ENCODE measurements around the gene SPRYD3.
"Not testable (repeated sequence)": the region's sequence is repeated elsewhere in the genome, so short reads cannot be mapped to it uniquely, and the experiment has no call there.

Gene SPRYD3

GRCh38 chr12:53113136-53113705, 34.0 kb upstream of the SPRYD3 start:
- H3K9ac ChIP-seq (ENCODE audit: low read length): no peak overlapping the region
- H3K4me1 ChIP-seq (ENCODE audit: control insufficient read depth, insufficient read depth, low read length): no peaks in the 10 kb centered on the region
- no peaks in the 10 kb centered on the region for H3K27me3 ChIP-seq (ENCODE audit: control insufficient read depth, insufficient read depth, low read length)
- H3K4me3 ChIP-seq (ENCODE audit: low read length): no peak overlapping the region
- H3K36me3 ChIP-seq (ENCODE audit: control insufficient read depth, insufficient read depth, low read length): no peaks in the 10 kb centered on the region
- H3K27ac ChIP-seq (ENCODE audit: low read depth, low read length): no peak overlapping the region

DNA sequence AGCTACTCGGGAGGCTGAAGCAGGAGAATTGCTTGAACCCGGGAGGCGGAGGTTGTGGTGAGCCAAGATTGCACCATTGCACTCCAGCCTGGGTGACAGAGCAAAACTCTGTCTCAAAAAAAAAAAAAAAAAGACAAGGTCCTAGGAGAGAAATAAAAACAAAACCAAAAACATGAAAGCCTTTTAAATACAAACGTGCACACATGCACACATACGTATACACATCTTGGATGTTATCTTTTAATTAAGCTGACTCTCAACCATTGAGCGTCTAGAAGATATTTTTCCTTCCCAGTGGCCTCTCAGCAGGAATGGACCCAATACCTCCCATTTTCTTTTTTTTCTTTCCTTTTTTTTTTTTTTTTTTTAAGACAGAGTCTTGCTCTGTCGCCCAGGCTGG, 33.2 kb upstream of the SPRYD3 start:
- H3K27ac ChIP-seq (ENCODE audit: low read depth, low read length); H3K9ac ChIP-seq (ENCODE audit: low read length); H3K36me3 ChIP-seq (ENCODE audit: control insufficient read depth, insufficient read depth, low read length): not testable (repeated sequence)

GRCh38 chr12:53107122-53107521, 27.9 kb upstream of the SPRYD3 start:
- Histone ChIP-seq H3K36me3 (ENCODE audit: control insufficient read depth, insufficient read depth, low read length) (no peaks in the 10 kb centered on the region), H3K9ac (ENCODE audit: low read length) (no peak overlapping the region), H3K4me3 (ENCODE audit: low read length) (no peak overlapping the region), H3K27ac (ENCODE audit: low read depth, low read length) (no peak overlapping the region), H3K27me3 (ENCODE audit: control insufficient read depth, insufficient read depth, low read length) (no peaks in the 10 kb centered on the region), H3K4me1 (ENCODE audit: control insufficient read depth, insufficient read depth, low read length) (no peaks in the 10 kb centered on the region)

More for the DNA sequence above, 33.2 kb upstream of the SPRYD3 start:
- H3K4me3 ChIP-seq (ENCODE audit: low read length); H3K27me3 ChIP-seq (ENCODE audit: control insufficient read depth, insufficient read depth, low read length); H3K4me1 ChIP-seq (ENCODE audit: control insufficient read depth, insufficient read depth, low read length): not testable (repeated sequence)

DNA sequence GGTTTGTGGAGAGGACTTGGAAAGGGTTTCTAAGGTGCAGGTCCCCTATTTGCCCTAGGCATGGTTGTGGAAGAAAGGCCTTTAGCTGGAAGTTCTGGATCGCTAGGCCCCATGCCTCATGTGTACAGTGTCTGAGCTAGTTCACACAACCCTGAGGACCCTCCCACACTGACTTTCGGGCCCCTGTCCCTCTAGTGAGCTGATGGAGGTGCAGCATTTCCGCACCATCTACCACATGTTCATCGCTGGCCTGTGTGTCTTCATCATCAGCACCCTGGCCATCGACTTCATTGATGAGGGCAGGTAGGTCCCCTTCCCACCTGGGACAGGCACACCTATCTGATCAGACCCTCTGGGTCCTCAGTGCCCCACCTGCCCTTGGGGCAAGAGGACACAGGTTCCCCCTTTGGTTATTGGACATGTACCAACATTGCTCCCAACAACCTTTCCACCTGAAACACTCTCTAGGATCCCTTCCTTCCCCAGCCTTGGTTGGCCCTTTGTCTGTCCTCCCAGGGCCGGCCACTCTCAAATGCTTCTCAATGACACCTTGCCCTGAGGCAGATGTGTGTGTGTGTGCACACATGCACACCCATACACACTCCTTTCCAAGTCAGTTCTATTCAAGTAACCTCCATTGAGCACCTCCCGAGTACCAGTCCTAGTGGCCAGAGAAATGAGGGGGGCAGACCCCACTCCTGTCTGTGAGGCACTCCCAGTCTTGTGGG, 26.7 kb upstream of the SPRYD3 start:
- Histone ChIP-seq H3K9ac (ENCODE audit: low read length) (no peak overlapping the region), H3K36me3 (ENCODE audit: control insufficient read depth, insufficient read depth, low read length) (no peaks in the 10 kb centered on the region), H3K4me1 (ENCODE audit: control insufficient read depth, insufficient read depth, low read length) (no peaks in the 10 kb centered on the region), H3K27me3 (ENCODE audit: control insufficient read depth, insufficient read depth, low read length) (no peaks in the 10 kb centered on the region), H3K4me3 (ENCODE audit: low read length) (no peak overlapping the region), H3K27ac (ENCODE audit: low read depth, low read length) (no peak overlapping the region)

GRCh38 chr12:53105256-53105655, 26.1 kb upstream of the SPRYD3 start:
- H3K27ac ChIP-seq (ENCODE audit: low read depth, low read length): no peak overlapping the region
- no peaks in the 10 kb centered on the region for H3K4me1 ChIP-seq (ENCODE audit: control insufficient read depth, insufficient read depth, low read length)

GRCh38 chr12:53103860-53104305, 24.7 kb upstream of the SPRYD3 start:
- no peak overlapping the region for H3K27ac ChIP-seq (ENCODE audit: low read depth, low read length)
- H3K4me3 ChIP-seq (ENCODE audit: low read length): no peak overlapping the region
- H3K9ac ChIP-seq (ENCODE audit: low read length): no peak overlapping the region
- no peaks in the 10 kb centered on the region for H3K36me3 ChIP-seq (ENCODE audit: control insufficient read depth, insufficient read depth, low read length)
- no peaks in the 10 kb centered on the region for H3K27me3 ChIP-seq (ENCODE audit: control insufficient read depth, insufficient read depth, low read length)
- peaks cover 5% of the 10 kb centered on the region for H3K4me1 ChIP-seq (ENCODE audit: control insufficient read depth, insufficient read depth, low read length)

More at GRCh38 chr12:53105256-53105655, 26.1 kb upstream of the SPRYD3 start:
- no peaks in the 10 kb centered on the region for H3K27me3 ChIP-seq (ENCODE audit: control insufficient read depth, insufficient read depth, low read length)
- H3K9ac ChIP-seq (ENCODE audit: low read length): no peak overlapping the region
- H3K36me3 ChIP-seq (ENCODE audit: control insufficient read depth, insufficient read depth, low read length): no peaks in the 10 kb centered on the region
- H3K4me3 ChIP-seq (ENCODE audit: low read length): no peak overlapping the region

DNA sequence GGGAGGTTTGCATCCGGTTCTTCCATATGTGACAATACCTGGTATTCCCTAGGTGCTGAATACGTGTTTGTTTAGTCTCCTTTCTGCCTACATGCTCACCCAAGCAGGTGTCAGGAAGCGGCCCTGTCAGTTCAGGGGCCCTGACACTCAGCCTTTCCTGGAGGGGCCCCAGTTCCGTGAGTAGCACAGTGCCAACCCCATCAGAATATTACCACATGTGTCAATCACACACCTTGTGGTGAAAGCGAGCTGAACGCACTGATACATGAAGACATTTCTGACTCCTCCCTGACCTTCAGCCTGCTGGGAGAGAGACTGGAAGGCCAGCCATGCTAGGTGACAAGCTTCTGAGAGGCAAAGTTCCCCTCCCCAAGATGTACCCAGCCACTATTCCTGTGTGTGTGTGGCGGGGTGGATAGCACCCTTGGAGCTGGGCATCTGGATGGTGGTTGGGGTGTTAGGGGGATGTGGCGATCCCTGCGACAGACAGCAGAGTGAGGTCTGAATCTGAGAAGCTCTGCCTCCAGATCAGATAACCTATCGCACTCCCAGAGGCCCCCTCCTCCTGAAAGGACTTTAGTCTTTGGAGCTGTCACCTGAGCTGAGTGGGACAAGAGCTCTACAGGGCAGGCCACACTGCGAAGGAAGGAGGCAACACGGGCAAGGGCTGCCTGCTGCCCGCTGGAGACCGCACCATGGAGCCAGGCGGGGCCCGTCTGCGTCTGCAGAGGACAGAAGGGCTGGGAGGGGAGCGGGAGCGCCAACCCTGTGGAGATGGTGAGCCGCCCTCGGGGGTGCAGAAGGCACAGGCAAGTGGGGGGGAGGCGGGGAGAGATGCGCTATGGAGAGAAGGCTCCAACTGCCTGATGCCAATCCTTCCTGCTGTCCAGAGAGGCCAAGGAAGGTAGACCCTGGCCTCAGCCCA, 24.0 kb upstream of the SPRYD3 start, which contains the start of gene SOAT2:
SOAT2 (plus strand) TSS at position 604 of the 925 bp plus-strand sequence; CDS start at position 696, 92 bp downstream.
- Histone ChIP-seq H3K4me3 (ENCODE audit: low read length) (no peak within 1 kb of the TSS), H3K27ac (ENCODE audit: low read depth, low read length) (no peak within 1 kb of the TSS), H3K4me1 (ENCODE audit: control insufficient read depth, insufficient read depth, low read length) (peaks cover 6% of the 10 kb centered on the region), H3K27me3 (ENCODE audit: control insufficient read depth, insufficient read depth, low read length) (no peaks in the 10 kb centered on the region), H3K36me3 (ENCODE audit: control insufficient read depth, insufficient read depth, low read length) (no peaks in the 10 kb centered on the region), H3K9ac (ENCODE audit: low read length) (no peak within 1 kb of the TSS)

DNA sequence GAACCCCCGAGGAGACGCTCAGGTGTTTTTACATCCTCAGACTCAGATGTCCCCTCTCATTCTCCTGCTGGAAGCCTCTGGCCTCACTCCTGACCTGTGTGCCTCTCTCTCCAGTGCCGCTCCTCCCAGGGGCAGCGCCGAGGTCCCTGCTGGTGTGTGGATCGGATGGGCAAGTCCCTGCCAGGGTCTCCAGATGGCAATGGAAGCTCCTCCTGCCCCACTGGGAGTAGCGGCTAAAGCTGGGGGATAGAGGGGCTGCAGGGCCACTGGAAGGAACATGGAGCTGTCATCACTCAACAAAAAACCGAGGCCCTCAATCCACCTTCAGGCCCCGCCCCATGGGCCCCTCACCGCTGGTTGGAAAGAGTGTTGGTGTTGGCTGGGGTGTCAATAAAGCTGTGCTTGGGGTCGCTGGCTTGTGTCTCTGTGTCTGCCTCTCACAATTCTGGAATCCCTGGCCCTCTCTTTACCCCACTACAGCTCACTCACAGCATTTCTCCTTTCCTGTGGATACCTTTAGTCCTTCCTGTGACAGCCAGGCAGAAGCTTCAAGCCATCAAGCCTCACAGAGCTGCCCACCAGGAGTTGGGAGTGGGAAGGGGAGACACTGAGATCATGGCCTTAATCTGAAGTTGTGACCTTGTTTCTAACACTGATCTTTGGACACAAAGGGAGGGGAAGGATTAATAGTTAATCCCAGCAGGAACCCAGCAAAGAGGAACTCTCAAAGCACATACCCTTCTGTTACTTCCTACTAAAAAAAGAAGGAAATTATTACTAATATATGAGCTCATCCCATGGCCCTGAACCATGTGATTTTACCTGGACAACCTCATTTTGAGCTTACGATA, 23.0 kb upstream of the SPRYD3 start:
- no peak overlapping the region for H3K9ac ChIP-seq (ENCODE audit: low read length)
- H3K36me3 ChIP-seq (ENCODE audit: control insufficient read depth, insufficient read depth, low read length): no peaks in the 10 kb centered on the region
- H3K27me3 ChIP-seq (ENCODE audit: control insufficient read depth, insufficient read depth, low read length): no peaks in the 10 kb centered on the region
- H3K4me1 ChIP-seq (ENCODE audit: control insufficient read depth, insufficient read depth, low read length): peaks cover 6% of the 10 kb centered on the region
- H3K4me3 ChIP-seq (ENCODE audit: low read length): no peak overlapping the region
- H3K27ac ChIP-seq (ENCODE audit: low read depth, low read length): no peak overlapping the region

DNA sequence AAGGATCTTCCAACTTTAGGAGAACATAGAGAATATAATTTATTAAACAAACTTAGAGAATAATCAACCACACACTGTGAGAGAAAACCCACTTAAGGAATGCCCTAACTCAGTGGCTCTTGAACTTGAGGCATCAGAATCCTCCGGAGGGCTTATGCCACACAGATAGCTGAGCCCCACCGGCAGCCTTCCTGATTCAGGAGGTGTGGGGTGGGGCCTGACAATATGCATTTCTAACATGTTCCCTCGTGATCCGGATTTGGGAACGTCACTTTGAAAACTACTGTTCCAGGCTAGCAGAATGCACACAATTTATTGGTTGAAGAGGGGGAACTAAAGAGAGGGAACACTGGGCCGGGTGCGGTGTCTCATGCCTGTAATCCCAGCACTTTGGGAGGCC, 22.1 kb upstream of the SPRYD3 start:
- H3K4me3 ChIP-seq (ENCODE audit: low read length): no peak overlapping the region
- no peak overlapping the region for H3K27ac ChIP-seq (ENCODE audit: low read depth, low read length)
- no peaks in the 10 kb centered on the region for H3K27me3 ChIP-seq (ENCODE audit: control insufficient read depth, insufficient read depth, low read length)
- H3K36me3 ChIP-seq (ENCODE audit: control insufficient read depth, insufficient read depth, low read length): no peaks in the 10 kb centered on the region
- H3K4me1 ChIP-seq (ENCODE audit: control insufficient read depth, insufficient read depth, low read length): peaks cover 6% of the 10 kb centered on the region
- H3K9ac ChIP-seq (ENCODE audit: low read length): no peak overlapping the region

GRCh38 chr12:53100466-53101151, 21.4 kb upstream of the SPRYD3 start:
- H3K27me3 ChIP-seq (ENCODE audit: control insufficient read depth, insufficient read depth, low read length): no peaks in the 10 kb centered on the region
- H3K36me3 ChIP-seq (ENCODE audit: control insufficient read depth, insufficient read depth, low read length): no peaks in the 10 kb centered on the region
- H3K27ac ChIP-seq (ENCODE audit: low read depth, low read length): no peak overlapping the region
- peaks cover 6% of the 10 kb centered on the region for H3K4me1 ChIP-seq (ENCODE audit: control insufficient read depth, insufficient read depth, low read length)
- H3K9ac ChIP-seq (ENCODE audit: low read length): no peak overlapping the region
- H3K4me3 ChIP-seq (ENCODE audit: low read length): no peak overlapping the region

- Histone ChIP-seq H3K4me1 (ENCODE audit: control insufficient read depth, insufficient read depth, low read length) (peaks cover 6% of the 10 kb centered on the region), H3K9ac (ENCODE audit: low read length) (no peak overlapping the region), H3K4me3 (ENCODE audit: low read length) (peak overlapping the region; percentile 58), H3K36me3 (ENCODE audit: control insufficient read depth, insufficient read depth, low read length) (no peaks in the 10 kb centered on the region), H3K27me3 (ENCODE audit: control insufficient read depth, insufficient read depth, low read length) (no peaks in the 10 kb centered on the region), H3K27ac (ENCODE audit: low read depth, low read length) (peak overlapping the region; percentile 76)
Measured at GRCh38 chr12:53099071-53099882, 20.1 kb upstream of the SPRYD3 start.

All from rectal smooth muscle tissue (tissue), 1 donor.